KG1 (cell line): ENCODE measurements around the gene VASP.

Source experiments
- DNase-seq: peaks from one replicate; lab custom pipeline; 2025; lab: John Stamatoyannopoulos, UW

The VASP gene

GRCh38 chr19:45556835-45557234, 49.6 kb downstream of the VASP start:
- DNase-seq: no peak

DNA sequence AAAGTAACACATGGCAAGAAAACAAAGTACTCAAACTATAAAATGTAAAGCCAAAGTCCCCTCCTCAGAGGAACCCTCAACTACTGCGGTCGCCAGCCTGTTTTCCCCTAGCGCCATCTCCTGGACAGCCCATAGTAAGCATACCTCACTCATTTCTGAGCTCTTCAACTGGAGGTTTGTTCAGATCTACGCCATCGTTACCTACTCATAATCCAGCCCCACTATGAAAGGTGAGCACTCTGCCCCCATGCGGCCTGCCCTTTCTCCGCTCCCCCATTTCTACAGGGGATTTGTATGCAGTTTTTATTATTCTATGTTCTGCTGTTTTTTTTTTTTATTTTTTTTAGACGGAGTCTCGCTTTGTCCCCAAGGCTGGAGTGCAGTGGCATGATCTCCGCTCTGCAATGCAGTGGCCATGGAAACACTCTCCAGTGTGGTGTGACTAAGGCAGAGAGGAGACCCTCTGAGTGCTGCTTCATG, 51.2 kb downstream of the VASP start:
- peak; percentile 41 for DNase-seq

DNA sequence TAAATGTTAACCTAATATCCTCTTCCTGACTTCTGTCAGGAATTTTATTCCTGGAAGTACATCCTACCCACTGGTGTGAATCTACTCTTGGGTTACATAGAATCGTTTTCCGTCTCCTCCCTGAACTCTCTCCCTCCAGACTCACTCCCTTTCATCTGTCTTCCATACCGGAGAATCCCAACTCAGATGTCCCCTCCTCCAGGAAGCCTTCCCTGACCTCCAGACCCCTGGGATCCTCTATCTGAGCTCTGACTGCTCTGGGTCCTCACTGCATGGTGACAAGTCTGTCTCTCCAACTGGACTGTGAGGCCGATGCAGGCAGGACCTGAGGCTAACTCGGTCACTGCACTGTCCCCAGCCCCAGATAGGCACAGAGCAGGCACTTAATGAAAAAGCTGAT, 52.8 kb downstream of the VASP start:
- DNase-seq: no peak

DNA sequence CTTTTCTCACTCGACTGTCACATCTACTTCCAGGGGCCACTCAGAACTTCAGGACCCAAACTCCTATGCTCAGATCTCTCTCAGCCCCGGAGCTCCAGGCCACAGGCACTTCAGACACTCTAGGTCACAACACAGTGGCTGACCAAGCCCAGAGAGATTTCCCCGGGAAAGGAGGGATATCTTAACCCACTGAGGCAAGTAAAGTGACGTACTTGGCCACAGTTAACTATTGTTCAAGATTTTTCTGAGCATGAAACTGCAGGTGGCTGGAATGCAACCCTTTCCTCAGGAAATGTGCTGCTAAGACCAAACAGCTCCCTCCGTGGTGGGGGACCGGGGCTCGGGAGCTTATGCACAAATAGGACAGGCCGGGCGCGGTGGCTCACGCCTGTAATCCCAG, 53.4 kb downstream of the VASP start:
- no peak for DNase-seq

GRCh38 chr19:45564131-45564780, 57.0 kb downstream of the VASP start:
- DNase-seq: no peak

- no peak for DNase-seq
Measured at GRCh38 chr19:45567609-45568008, 60.3 kb downstream of the VASP start.

GRCh38 chr19:45568732-45569131, 61.5 kb downstream of the VASP start:
- DNase-seq: no peak

DNA sequence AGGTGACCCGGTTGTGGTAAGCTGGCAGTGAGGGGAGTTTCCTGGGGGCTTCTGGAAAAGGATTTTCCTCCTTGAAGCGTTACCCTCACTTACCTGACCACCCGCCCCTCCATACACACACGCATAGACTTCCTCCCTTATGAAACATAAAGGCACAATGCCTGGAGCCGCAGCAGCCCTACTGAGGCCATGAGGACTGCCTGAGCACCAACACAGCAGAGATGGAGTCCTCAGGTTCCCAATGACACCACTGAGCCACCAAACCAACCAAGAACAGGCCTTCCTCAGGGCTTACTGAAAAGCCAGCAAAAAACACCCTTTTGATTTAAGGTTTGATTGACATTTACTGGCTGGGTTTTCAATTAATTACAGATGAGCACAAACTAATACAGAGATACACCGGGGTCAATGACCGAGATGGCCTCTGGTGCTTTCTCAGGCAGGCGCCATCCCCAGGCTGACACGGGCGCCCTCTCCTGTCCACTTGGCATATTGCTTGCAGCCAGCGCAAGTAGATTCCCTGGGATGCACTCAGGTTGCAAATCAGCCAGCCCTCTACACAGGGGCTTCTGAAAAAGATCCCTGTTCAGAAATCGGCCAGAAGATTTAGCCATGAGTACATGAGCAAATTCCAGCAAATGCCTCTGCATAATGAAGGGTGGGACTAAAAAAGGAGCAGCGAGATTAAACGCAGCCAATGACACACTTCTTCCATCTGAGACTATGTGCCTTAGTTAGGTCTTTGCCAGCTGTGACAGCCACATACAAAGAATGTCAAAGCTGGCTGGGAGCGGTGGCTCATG, 62.5 kb downstream of the VASP start:
- DNase-seq: peak; percentile 12

GRCh38 chr19:45571457-45572220, 64.4 kb downstream of the VASP start:
- no peak for DNase-seq

GRCh38 chr19:45574526-45574925, 67.2 kb downstream of the VASP start:
- DNase-seq: no peak

DNA sequence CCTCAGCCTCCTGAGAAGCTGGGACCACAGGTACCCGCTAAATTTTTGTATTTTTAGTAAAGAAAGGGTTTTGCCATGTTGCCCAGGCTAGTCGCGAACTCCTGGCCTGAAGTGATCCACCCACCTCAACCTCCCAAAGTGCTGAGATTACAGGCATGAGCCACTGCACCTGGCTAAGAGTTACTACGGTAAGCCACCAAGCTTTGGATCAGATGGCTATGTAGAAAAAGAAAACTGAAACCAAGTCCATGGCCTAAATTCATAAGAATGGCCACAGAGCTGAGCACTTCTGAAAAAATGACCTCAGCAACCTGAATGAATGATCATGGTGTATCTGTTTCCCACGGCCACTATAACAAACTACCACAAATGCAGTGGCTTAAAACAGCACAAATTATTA, 67.9 kb downstream of the VASP start:
- no peak for DNase-seq
